OCI-LY1 (cell line): ENCODE results near the gene PLAAT4.
"Not testable (repeated sequence)": the region's sequence is repeated elsewhere in the genome, so short reads cannot be mapped to it uniquely, and the experiment has no call there.

Experiments used
- H2AFZ ChIP-seq: fragments of 200-600 bp; sonication (generic), shearing (Covaris generic); 2 replicates; pipeline ENCODE4 v1.6.0; 2014; ENCODE audit warnings: antibody characterized with exemption, mild to moderate bottlenecking, low read length
- H3F3A ChIP-seq: fragments of 200-600 bp; sonication (generic), shearing (Covaris generic); 2 replicates; pipeline ENCODE4 v1.6.0; 2014; ENCODE audit warnings: mild to moderate bottlenecking, antibody characterized with exemption, low read length, moderate library complexity; ENCODE audit not compliant: insufficient read depth
- H3K27ac ChIP-seq: fragments of 200-600 bp; sonication (generic); 2 replicates; pipeline ENCODE4 v1.5.1; 2014; ENCODE audit warnings: low read length, mixed run types, mild to moderate bottlenecking, low read depth; ENCODE audit not compliant: poor library complexity, severe bottlenecking
- H3K27me3 ChIP-seq: fragments of 200-600 bp; sonication (generic); 2 replicates; pipeline ENCODE4 v1.6.0; 2014; ENCODE audit warnings: antibody characterized with exemption, mild to moderate bottlenecking, low read length, moderate library complexity; ENCODE audit not compliant: insufficient read depth
- H3K36me3 ChIP-seq: fragments of 200-600 bp; sonication (generic); 2 replicates; pipeline ENCODE4 v1.6.1; 2014; ENCODE audit warnings: mild to moderate bottlenecking, antibody characterized with exemption, low read length, moderate library complexity, mixed read lengths; ENCODE audit not compliant: insufficient read depth
- H3K4me1 ChIP-seq: fragments of 200-600 bp; sonication (generic); 2 replicates; pipeline ENCODE4 v1.5.1; 2014; ENCODE audit warnings: mild to moderate bottlenecking, low read length, moderate library complexity; ENCODE audit not compliant: insufficient read depth, severe bottlenecking
- H3K4me2 ChIP-seq: fragments of 200-600 bp; sonication (generic), shearing (Covaris generic); 2 replicates; pipeline ENCODE4 v1.6.1; 2014; ENCODE audit warnings: low read length
- H3K4me3 ChIP-seq: fragments of 200-600 bp; sonication (generic); 2 replicates; pipeline ENCODE4 v1.5.1; 2014; ENCODE audit warnings: low read length, low read depth, mild to moderate bottlenecking, mixed read lengths; ENCODE audit not compliant: poor library complexity, severe bottlenecking
- H3K79me2 ChIP-seq: fragments of 200-600 bp; shearing (Covaris generic); 2 replicates; pipeline ENCODE4 v1.6.1; 2016; ENCODE audit warnings: mixed run types, low read length, mixed read lengths; ENCODE audit not compliant: insufficient read depth
- H3K9ac ChIP-seq: fragments of 200-600 bp; sonication (generic), shearing (Covaris generic); 2 replicates; pipeline ENCODE4 v1.6.1; 2014; ENCODE audit warnings: mild to moderate bottlenecking, low read length, mixed read lengths
- H3K9me2 ChIP-seq: fragments of 200-600 bp; sonication (generic), shearing (Covaris generic); 2 replicates; pipeline ENCODE4 v1.6.1; 2014; ENCODE audit warnings: low read depth, mild to moderate bottlenecking, low read length, mixed read lengths
- H3K9me3 ChIP-seq: fragments of 200-600 bp; shearing (Covaris generic); 2 replicates; pipeline ENCODE4 v1.6.1; 2014; ENCODE audit warnings: low read length, mixed read lengths
- H4K20me1 ChIP-seq: fragments of 200-600 bp; sonication (generic), shearing (Covaris generic); 2 replicates; pipeline ENCODE4 v1.6.0; 2016; ENCODE audit warnings: mild to moderate bottlenecking, low read length; ENCODE audit not compliant: insufficient read depth
- CTCF ChIP-seq: fragments of 200-600 bp; sonication (generic), shearing (Covaris generic); IDR thresholded peaks from 2 replicates; pipeline ENCODE4 v1.5.1; 2017; ENCODE audit warnings: mild to moderate bottlenecking, antibody characterized with exemption, low read length, moderate library complexity, mixed read lengths
- EZH2 ChIP-seq: fragments of 200-600 bp; sonication (generic), shearing (Covaris generic); IDR thresholded peaks from 2 replicates; pipeline ENCODE4 v1.8.0; 2017; ENCODE audit warnings: borderline replicate concordance, mixed run types, mild to moderate bottlenecking, antibody characterized with exemption, low read length, moderate library complexity, mixed read lengths

PLAAT4 gene

GRCh38 chr11:63574856-63575602, 38.4 kb downstream of the PLAAT4 start:
- peak overlapping the region; percentile 67 for H2AFZ ChIP-seq
- H3K4me3 ChIP-seq = no peak overlapping the region
- H3K4me2 ChIP-seq = peak overlapping the region; percentile 53
- H3K27me3 ChIP-seq = no peaks in the 10 kb centered on the region
- TF ChIP-seq EZH2 (no peak), CTCF (no peak)
- H3K36me3 ChIP-seq = no peaks in the 10 kb centered on the region; the same call in 1 of the 2 replicates
- H3K9ac ChIP-seq = no peak overlapping the region; the same call in 1 of the 2 replicates
- H3K9me2 ChIP-seq = no peaks in the 10 kb centered on the region
- H4K20me1 ChIP-seq = no peaks in the 10 kb centered on the region
- H3K79me2 ChIP-seq = no peaks in the 10 kb centered on the region
- no peak overlapping the region for H3K27ac ChIP-seq
- no peaks in the 10 kb centered on the region for H3F3A ChIP-seq
- peaks cover 3% of the 10 kb centered on the region; the same call in 1 of the 2 replicates for H3K9me3 ChIP-seq
- H3K4me1 ChIP-seq = peaks cover 32% of the 10 kb centered on the region

- peaks cover 11% of the 10 kb centered on the region; the same call in 1 of the 2 replicates for H3K9me3 ChIP-seq
These were observed 42.3 kb downstream of the PLAAT4 start for GRCh38 chr11:63578882-63579281.

GRCh38 chr11:63581224-63581623, 44.6 kb downstream of the PLAAT4 start:
- H4K20me1 ChIP-seq, H3K4me2 ChIP-seq: not testable (repeated sequence)

More at GRCh38 chr11:63578882-63579281, 42.3 kb downstream of the PLAAT4 start:
- not testable (repeated sequence) for H4K20me1 ChIP-seq, H3K79me2 ChIP-seq, H3K27ac ChIP-seq, H3K9me2 ChIP-seq, H3F3A ChIP-seq, H3K4me3 ChIP-seq, H3K9ac ChIP-seq, H3K4me2 ChIP-seq, H3K27me3 ChIP-seq, H3K36me3 ChIP-seq, H2AFZ ChIP-seq
- H3K4me1 ChIP-seq = peaks cover 11% of the 10 kb centered on the region

DNA sequence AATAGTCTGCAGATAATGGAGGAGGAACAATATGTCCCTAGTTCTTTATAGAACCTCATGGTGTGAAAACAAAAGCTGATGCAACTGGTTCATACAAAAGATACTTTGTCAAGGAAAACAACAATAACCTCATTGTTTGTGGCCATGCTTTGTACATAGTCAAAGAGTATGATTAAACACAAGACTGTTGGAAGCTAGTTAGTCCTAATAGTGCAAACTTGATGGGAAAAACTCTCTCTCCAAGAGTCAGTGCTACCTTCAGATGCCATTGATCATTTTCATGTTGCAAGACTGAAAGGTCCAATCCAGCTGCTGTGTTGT, 46.7 kb downstream of the PLAAT4 start:
- H3K9ac ChIP-seq = no peak overlapping the region
- H3F3A ChIP-seq = no peaks in the 10 kb centered on the region
- no peaks in the 10 kb centered on the region; the same call in 1 of the 2 replicates for H3K36me3 ChIP-seq
- TF ChIP-seq CTCF = no peak
- TF ChIP-seq EZH2 = no peak
- H3K79me2 ChIP-seq = no peaks in the 10 kb centered on the region
- H4K20me1 ChIP-seq = no peaks in the 10 kb centered on the region
- H3K27me3 ChIP-seq = no peaks in the 10 kb centered on the region; the same call in 1 of the 2 replicates
- H3K4me1 ChIP-seq = no peaks in the 10 kb centered on the region
- no peak overlapping the region for H3K4me2 ChIP-seq
- no peaks in the 10 kb centered on the region for H3K9me2 ChIP-seq
- H2AFZ ChIP-seq = no peak overlapping the region
- peaks cover 11% of the 10 kb centered on the region; the same call in 1 of the 2 replicates for H3K9me3 ChIP-seq
- H3K27ac ChIP-seq = no peak overlapping the region
- H3K4me3 ChIP-seq = no peak overlapping the region

More at GRCh38 chr11:63581224-63581623, 44.6 kb downstream of the PLAAT4 start:
- H3K36me3 ChIP-seq, H3K9ac ChIP-seq, H3K4me1 ChIP-seq, H3K4me3 ChIP-seq, H3F3A ChIP-seq, H3K9me2 ChIP-seq, H3K27me3 ChIP-seq, H3K79me2 ChIP-seq, H2AFZ ChIP-seq, H3K27ac ChIP-seq: not testable (repeated sequence)
- H3K9me3 ChIP-seq = peaks cover 11% of the 10 kb centered on the region; the same call in 1 of the 2 replicates
